Measurements from ENCODE around the gene CGB5. TPM values are rescaled to one million over a fixed set of nuclear protein-coding genes. Genes with fewer than 3 reads are reported as not detected.
A peak's percentile ranks its signal among the peaks of the same experiment; 100 is the strongest.
"Not testable (repeated sequence)": the region's sequence is repeated elsewhere in the genome, so short reads cannot be mapped to it uniquely, and the experiment has no call there.

CGB5 gene
- total and polyA plus RNA-seq, 2 donors (not counting 1 experiment from before 2014, with no cell fraction given) = not detected

- H3K4me1 Mint-ChIP-seq; H3K4me2 ChIP-seq (replicated peaks; ENCODE audit: low read depth, low read length, poor library complexity, severe bottlenecking); H3K4me3 Mint-ChIP-seq; H3K4me3 ChIP-seq (ENCODE audit: control extremely low read depth in 1 of 5, extremely low read depth in 1 of 5, insufficient read depth in 1 of 5, low read depth in 2 of 5, low read length in 4 of 5); H2AFZ ChIP-seq (ENCODE audit: insufficient read depth, low read depth, low read length, poor library complexity, severe bottlenecking); H3K27me3 Mint-ChIP-seq; POLR2A ChIA-PET; H3K9ac ChIP-seq (ENCODE audit: low read length); H3K27ac ChIP-seq (ENCODE audit: low read length in 2 of 2); H3K36me3 ChIP-seq (replicated peaks in 1 of 2; ENCODE audit: control extremely low read depth in 1 of 2, control insufficient read depth in 1 of 2, extremely low read depth in 1 of 2, insufficient read depth in 2 of 2, low read length in 1 of 2); H3K79me2 ChIP-seq (ENCODE audit: control insufficient read depth, insufficient read depth, low read length); ATAC-seq (ENCODE audit: low read depth); CTCF ChIA-PET; H4K20me1 ChIP-seq (ENCODE audit: control insufficient read depth, insufficient read depth, low read length, poor library complexity, severe bottlenecking); H3K27me3 ChIP-seq (replicated peaks in 1 of 4; ENCODE audit: control extremely low read depth in 1 of 4, control insufficient read depth in 3 of 4, insufficient read depth in 4 of 4, low read length in 3 of 4); intact Hi-C loops (cut with micrococcal nuclease); H3K4me1 ChIP-seq (ENCODE audit: control insufficient read depth in 2 of 2, insufficient read depth in 2 of 2, low read length in 2 of 2); H3K9me3 Mint-ChIP-seq (ENCODE audit: insufficient read depth); H3K9me3 ChIP-seq (ENCODE audit: control extremely low read depth in 1 of 3, control insufficient read depth in 2 of 3, insufficient read depth in 1 of 3, low read length in 2 of 3): not testable (repeated sequence)
- TF ChIP-seq CTCF (IDR thresholded peaks at IDR 0.05) = peak; percentile 43
- DNase-seq = peak; percentile 22
- WGBS (ENCODE audit: insufficient coverage) = 49% methylated on average over 9 of the region's 18 CpGs
- H3K27ac Mint-ChIP-seq = peak within 1 kb of the TSS; percentile 26
Observed at GRCh38 chr19:49036815-49037214, 6.8 kb upstream of the CGB5 start, which contains the start of gene CGB1. CGB1 (minus strand) TSS chr19:49036895; CDS start chr19:49036711, 184 bp downstream.

GRCh38 chr19:49038111-49038510 lies 5.5 kb upstream of the CGB5 start:
- 100% methylated on average over 1 of the region's 8 CpGs for WGBS (ENCODE audit: insufficient coverage)
- H3K4me1 Mint-ChIP-seq; H3K9me3 ChIP-seq (ENCODE audit: control extremely low read depth in 1 of 3, control insufficient read depth in 2 of 3, insufficient read depth in 1 of 3, low read length in 2 of 3); intact Hi-C loops (cut with micrococcal nuclease); H3K4me3 ChIP-seq (ENCODE audit: control extremely low read depth in 1 of 5, extremely low read depth in 1 of 5, insufficient read depth in 1 of 5, low read depth in 2 of 5, low read length in 4 of 5); ATAC-seq (ENCODE audit: low read depth); H2AFZ ChIP-seq (ENCODE audit: insufficient read depth, low read depth, low read length, poor library complexity, severe bottlenecking); H3K27me3 ChIP-seq (replicated peaks in 1 of 4; ENCODE audit: control extremely low read depth in 1 of 4, control insufficient read depth in 3 of 4, insufficient read depth in 4 of 4, low read length in 3 of 4); H3K4me2 ChIP-seq (replicated peaks; ENCODE audit: low read depth, low read length, poor library complexity, severe bottlenecking); POLR2A ChIA-PET; H3K27ac ChIP-seq (ENCODE audit: low read length in 2 of 2); H3K27ac Mint-ChIP-seq; DNase-seq; H3K4me1 ChIP-seq (ENCODE audit: control insufficient read depth in 2 of 2, insufficient read depth in 2 of 2, low read length in 2 of 2); H3K36me3 ChIP-seq (replicated peaks in 1 of 2; ENCODE audit: control extremely low read depth in 1 of 2, control insufficient read depth in 1 of 2, extremely low read depth in 1 of 2, insufficient read depth in 2 of 2, low read length in 1 of 2); H4K20me1 ChIP-seq (ENCODE audit: control insufficient read depth, insufficient read depth, low read length, poor library complexity, severe bottlenecking); H3K4me3 Mint-ChIP-seq; H3K9ac ChIP-seq (ENCODE audit: low read length); H3K79me2 ChIP-seq (ENCODE audit: control insufficient read depth, insufficient read depth, low read length); H3K9me3 Mint-ChIP-seq (ENCODE audit: insufficient read depth): not testable (repeated sequence)
- peaks cover 11% of the 10 kb centered on the region for H3K27me3 Mint-ChIP-seq
- CTCF ChIA-PET = interaction anchor here (0.6 kb wide), 1 partner anchor 34 kb away, joined by 3 read pairs; no protein-coding TSS in a partner anchor

GRCh38 chr19:49038557-49039276 lies 4.9 kb upstream of the CGB5 start:
- H3K27ac Mint-ChIP-seq; H3K4me2 ChIP-seq (replicated peaks; ENCODE audit: low read depth, low read length, poor library complexity, severe bottlenecking); H3K4me1 Mint-ChIP-seq; H3K27ac ChIP-seq (ENCODE audit: low read length in 2 of 2); H4K20me1 ChIP-seq (ENCODE audit: control insufficient read depth, insufficient read depth, low read length, poor library complexity, severe bottlenecking); H3K36me3 ChIP-seq (replicated peaks in 1 of 2; ENCODE audit: control extremely low read depth in 1 of 2, control insufficient read depth in 1 of 2, extremely low read depth in 1 of 2, insufficient read depth in 2 of 2, low read length in 1 of 2); DNase-seq; H3K9me3 Mint-ChIP-seq (ENCODE audit: insufficient read depth); H3K4me3 ChIP-seq (ENCODE audit: control extremely low read depth in 1 of 5, extremely low read depth in 1 of 5, insufficient read depth in 1 of 5, low read depth in 2 of 5, low read length in 4 of 5); H3K79me2 ChIP-seq (ENCODE audit: control insufficient read depth, insufficient read depth, low read length); ATAC-seq (ENCODE audit: low read depth); H3K27me3 ChIP-seq (replicated peaks in 1 of 4; ENCODE audit: control extremely low read depth in 1 of 4, control insufficient read depth in 3 of 4, insufficient read depth in 4 of 4, low read length in 3 of 4); H3K4me1 ChIP-seq (ENCODE audit: control insufficient read depth in 2 of 2, insufficient read depth in 2 of 2, low read length in 2 of 2); CTCF ChIA-PET; H2AFZ ChIP-seq (ENCODE audit: insufficient read depth, low read depth, low read length, poor library complexity, severe bottlenecking); H3K9me3 ChIP-seq (ENCODE audit: control extremely low read depth in 1 of 3, control insufficient read depth in 2 of 3, insufficient read depth in 1 of 3, low read length in 2 of 3); H3K9ac ChIP-seq (ENCODE audit: low read length); POLR2A ChIA-PET; H3K4me3 Mint-ChIP-seq; intact Hi-C loops (cut with micrococcal nuclease): not testable (repeated sequence)
- WGBS (ENCODE audit: insufficient coverage) = 88% methylated on average over 25 of the region's 26 CpGs
- peaks cover 12% of the 10 kb centered on the region for H3K27me3 Mint-ChIP-seq
